HepG2 (cell line): ENCODE data around the gene CNTD1.

Experiments used
- ARNT ChIP-seq: fragments of 450-650 bp; IDR thresholded peaks from 2 replicates; pipeline ENCODE4 v1.6.1; 2017
- GABPA ChIP-seq, 2 experiments: IDR thresholded peaks; 2 replicates each; pipeline ENCODE4 v1.6.1; 2011 to 2016; ENCODE audit warnings: low read depth in 2 of 2, low read length in 1 of 2, missing biosample characterization in 1 of 2, missing genetic modification characterization in 1 of 2
- GTF3A ChIP-seq: sonication (generic); formaldehyde crosslinking; conservative IDR thresholded peaks from 2 replicates; pipeline ENCODE4 v1.4.0; 2020; ENCODE audit warnings: mild to moderate bottlenecking, missing genetic modification reagents
- JUN ChIP-seq: sonication (generic); formaldehyde crosslinking; IDR thresholded peaks from 2 replicates; pipeline ENCODE4 v1.4.0; 2020; ENCODE audit warnings: mild to moderate bottlenecking, missing genetic modification reagents
- RAD21 ChIP-seq: fragments of 450-650 bp; formaldehyde crosslinking; IDR thresholded peaks from 2 replicates; pipeline ENCODE4 v1.5.0; 2020; ENCODE audit warnings: mild to moderate bottlenecking
- ZBTB46 ChIP-seq: sonication (generic); formaldehyde crosslinking; IDR thresholded peaks from 2 replicates; pipeline ENCODE4 v1.4.0; 2020; ENCODE audit warnings: mild to moderate bottlenecking, missing genetic modification reagents, borderline replicate concordance
- ZBTB8A ChIP-seq: sonication (generic); formaldehyde crosslinking; IDR thresholded peaks from 2 replicates; pipeline ENCODE4 v1.4.0; 2020; ENCODE audit warnings: mild to moderate bottlenecking, low read depth, missing genetic modification reagents, borderline replicate concordance
- ZFP1 ChIP-seq: IDR thresholded peaks from 2 replicates; pipeline ENCODE4 v1.6.1; 2016
- ZNF121 ChIP-seq: sonication (generic); formaldehyde crosslinking; IDR thresholded peaks from 2 replicates; pipeline ENCODE4 v1.5.0; 2020; ENCODE audit warnings: mild to moderate bottlenecking, missing genetic modification reagents
- ZNF670 ChIP-seq: sonication (generic); formaldehyde crosslinking; IDR thresholded peaks from 2 replicates; pipeline ENCODE4 v1.8.0; 2022; ENCODE audit warnings: mild to moderate bottlenecking, missing genetic modification reagents, borderline replicate concordance
- TF ChIP-seq, protein P1 (sequence below): sonication (generic); formaldehyde crosslinking; IDR thresholded peaks from 2 replicates; pipeline ENCODE4 v1.5.0; 2020; ENCODE audit warnings: mild to moderate bottlenecking, missing genetic modification reagents, moderate library complexity

GRCh38 chr17:42784811-42785592, 13.7 kb upstream of the CNTD1 start:
- TF ChIP-seq ZFP1 (CRISPR knock-in tag), result no peak
- no peak for TF ChIP-seq ZNF121
- TF ChIP-seq RAD21 (CRISPR knock-in tag), result no peak
- TF ChIP-seq JUN (CRISPR knock-in tag), result no peak
- no peak for TF ChIP-seq GABPA (IDR thresholded peaks at IDR 0.05; ENCODE audit: low read depth, low read length)
- no peak for TF ChIP-seq GABPA (CRISPR knock-in tag; IDR thresholded peaks at IDR 0.05; ENCODE audit: low read depth)
- TF ChIP-seq ZBTB8A (CRISPR knock-in tag), result no peak
- TF ChIP-seq, protein P1, sequence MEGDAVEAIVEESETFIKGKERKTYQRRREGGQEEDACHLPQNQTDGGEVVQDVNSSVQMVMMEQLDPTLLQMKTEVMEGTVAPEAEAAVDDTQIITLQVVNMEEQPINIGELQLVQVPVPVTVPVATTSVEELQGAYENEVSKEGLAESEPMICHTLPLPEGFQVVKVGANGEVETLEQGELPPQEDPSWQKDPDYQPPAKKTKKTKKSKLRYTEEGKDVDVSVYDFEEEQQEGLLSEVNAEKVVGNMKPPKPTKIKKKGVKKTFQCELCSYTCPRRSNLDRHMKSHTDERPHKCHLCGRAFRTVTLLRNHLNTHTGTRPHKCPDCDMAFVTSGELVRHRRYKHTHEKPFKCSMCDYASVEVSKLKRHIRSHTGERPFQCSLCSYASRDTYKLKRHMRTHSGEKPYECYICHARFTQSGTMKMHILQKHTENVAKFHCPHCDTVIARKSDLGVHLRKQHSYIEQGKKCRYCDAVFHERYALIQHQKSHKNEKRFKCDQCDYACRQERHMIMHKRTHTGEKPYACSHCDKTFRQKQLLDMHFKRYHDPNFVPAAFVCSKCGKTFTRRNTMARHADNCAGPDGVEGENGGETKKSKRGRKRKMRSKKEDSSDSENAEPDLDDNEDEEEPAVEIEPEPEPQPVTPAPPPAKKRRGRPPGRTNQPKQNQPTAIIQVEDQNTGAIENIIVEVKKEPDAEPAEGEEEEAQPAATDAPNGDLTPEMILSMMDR (CRISPR knock-in tag), result no peak
- no peak for TF ChIP-seq ARNT
- no peak for TF ChIP-seq GTF3A (CRISPR knock-in tag)
- no peak for TF ChIP-seq ZNF670 (CRISPR knock-in tag)
- no peak for TF ChIP-seq ZBTB46 (CRISPR knock-in tag)
